ENCODE results near the gene MAP3K9. TPM values are rescaled to one million over a fixed set of nuclear protein-coding genes. Genes with fewer than 3 reads are reported as not detected.

Gene MAP3K9
- total and polyA plus RNA-seq, 9 of the 15 experiments (the other 6 are each of a cell fraction or from before 2014, with no cell fraction given): 0.03 to 0.60 (median 0.36) TPM

- TF ChIP-seq MAZ (CRISPR knock-in tag; conservative IDR thresholded peaks at IDR 0.05 in 1 of 2, IDR thresholded peaks at IDR 0.05 in 1 of 2): no peak
- TF ChIP-seq ZMIZ1 (IDR thresholded peaks at IDR 0.05; ENCODE audit: low read depth in 2 of 2, low read length in 2 of 2): no peak
- no peak for TF ChIP-seq GTF2A2 (tag; IDR thresholded peaks at IDR 0.05)
- no peak for TF ChIP-seq SETDB1 (IDR thresholded peaks at IDR 0.05; ENCODE audit: low read length)
- TF ChIP-seq MAFF (IDR thresholded peaks at IDR 0.05; ENCODE audit: low read length): no peak
- TF ChIP-seq ZNF644 (tag; IDR thresholded peaks at IDR 0.05; ENCODE audit: low read depth): no peak
Measured at GRCh38 chr14:70811050-70811449, 1.7 kb upstream of the MAP3K9 start (continued).

DNA sequence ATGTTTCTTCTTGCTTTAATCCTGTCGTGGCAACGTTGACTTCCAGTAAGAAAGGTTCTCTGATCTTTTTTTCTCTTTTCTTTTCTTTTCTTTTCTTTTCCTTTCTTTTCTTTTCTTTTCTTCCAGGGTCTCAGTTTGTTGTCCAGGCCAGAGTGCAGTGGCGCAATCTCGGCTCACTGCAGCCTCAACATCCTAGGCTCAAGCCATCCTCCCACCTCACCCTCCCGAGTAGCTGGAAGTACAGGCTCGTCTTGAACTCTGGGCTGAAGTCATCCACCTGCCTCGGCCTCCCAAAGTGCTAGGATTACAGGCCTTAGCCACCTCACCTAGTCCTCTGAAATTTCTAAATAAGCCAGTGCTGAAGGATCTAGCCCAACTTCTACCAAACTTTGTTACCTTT is 1.3 kb upstream of the MAP3K9 start:
- no TSS peak for BruUV-seq (replicated peaks)
- ChIA-PET POLR2A (interaction anchor here (0.5 to 0.7 kb wide), 2 partner anchors 30 to 102 kb away, joined by 3 to 5 read pairs; no protein-coding TSS in a partner anchor), CTCF (ENCODE audit: low intra/inter-chr PET ratio) (no interaction called here)
- Histone ChIP-seq H3K9me1 (ENCODE audit: control insufficient read depth, insufficient read depth, low read length) (no peaks in the 10 kb centered on the region), H3K27me3 (ENCODE audit: control insufficient read depth in 2 of 2, insufficient read depth in 2 of 2, low read length in 2 of 2) (no peaks in the 10 kb centered on the region), H2AFZ (ENCODE audit: low read depth, low read length) (peak overlapping the region; percentile 86; the same call in 1 of the 2 replicates), H4K20me1 (replicated peaks; ENCODE audit: control insufficient read depth, insufficient read depth, low read length) (no peaks in the 10 kb centered on the region), H3K4me2 (ENCODE audit: insufficient read depth, low read length) (peak overlapping the region; percentile 74; the same call in 1 of the 2 replicates), H3K4me3 (no peak overlapping the region), H3K27ac (ENCODE audit: extremely low read depth, low read depth, low read length) (no peak overlapping the region), H3K9ac (ENCODE audit: insufficient read depth in 1 of 2, low read depth in 2 of 2, low read length in 2 of 2) (no peak overlapping the region), H3K79me2 (ENCODE audit: control insufficient read depth, insufficient read depth, low read length) (no peaks in the 10 kb centered on the region), H3K36me3 (ENCODE audit: control insufficient read depth, insufficient read depth, low read length) (no peaks in the 10 kb centered on the region), H3K4me1 (replicated peaks in 1 of 2; ENCODE audit: control insufficient read depth in 2 of 2, insufficient read depth in 2 of 2, low read length in 2 of 2) (peaks cover 0 to 11% of the 10 kb centered on the region in 2 experiments; a peak in 2 of 5 replicates), H3K9me3 (replicated peaks; ENCODE audit: control insufficient read depth, insufficient read depth, low read depth, low read length) (no peaks in the 10 kb centered on the region)
- in situ Hi-C loops (cut with MboI): loop anchor here (10.0 kb wide), 1 partner anchor 164 kb away; no protein-coding TSS in a partner anchor
- WGBS (ENCODE audit: insufficient coverage, low coverage, missing lambda C conversion rate): 36% methylated on average over 5 of the region's 7 CpGs
- ATAC-seq (no peak), FAIRE-seq (no peak), DNase-seq (ENCODE audit: extremely low read depth in 1 of 4, low spot score in 3 of 4) (no peak)
- intact Hi-C loops (cut with micrococcal nuclease): no loop called here
- TF ChIP-seq BCL6 (CRISPR knock-in tag; IDR thresholded peaks at IDR 0.05) (no peak), ZNF76 (CRISPR knock-in tag; IDR thresholded peaks at IDR 0.05; ENCODE audit: borderline replicate concordance) (no peak), NRF1 (conservative IDR thresholded peaks at IDR 0.05 in 1 of 2, IDR thresholded peaks at IDR 0.05 in 1 of 2) (no peak), FOS (IDR thresholded peaks at IDR 0.05; ENCODE audit: extremely low read depth, insufficient read length) (no peak), SNIP1 (IDR thresholded peaks at IDR 0.05; ENCODE audit: low read depth) (no peak), CREM (IDR thresholded peaks at IDR 0.05; ENCODE audit: low read depth) (no peak), ZNF134 (CRISPR knock-in tag; conservative IDR thresholded peaks at IDR 0.05) (no peak), ZNF175 (CRISPR knock-in tag; IDR thresholded peaks at IDR 0.05; ENCODE audit: low read depth) (no peak), JUNB (CRISPR knock-in tag; conservative IDR thresholded peaks at IDR 0.05) (no peak), CHCHD3 (CRISPR knock-in tag; IDR thresholded peaks at IDR 0.05) (no peak), POLR2AphosphoS2 (IDR thresholded peaks at IDR 0.05; ENCODE audit: low read length) (no peak)
- TF ChIP-seq, protein P1, sequence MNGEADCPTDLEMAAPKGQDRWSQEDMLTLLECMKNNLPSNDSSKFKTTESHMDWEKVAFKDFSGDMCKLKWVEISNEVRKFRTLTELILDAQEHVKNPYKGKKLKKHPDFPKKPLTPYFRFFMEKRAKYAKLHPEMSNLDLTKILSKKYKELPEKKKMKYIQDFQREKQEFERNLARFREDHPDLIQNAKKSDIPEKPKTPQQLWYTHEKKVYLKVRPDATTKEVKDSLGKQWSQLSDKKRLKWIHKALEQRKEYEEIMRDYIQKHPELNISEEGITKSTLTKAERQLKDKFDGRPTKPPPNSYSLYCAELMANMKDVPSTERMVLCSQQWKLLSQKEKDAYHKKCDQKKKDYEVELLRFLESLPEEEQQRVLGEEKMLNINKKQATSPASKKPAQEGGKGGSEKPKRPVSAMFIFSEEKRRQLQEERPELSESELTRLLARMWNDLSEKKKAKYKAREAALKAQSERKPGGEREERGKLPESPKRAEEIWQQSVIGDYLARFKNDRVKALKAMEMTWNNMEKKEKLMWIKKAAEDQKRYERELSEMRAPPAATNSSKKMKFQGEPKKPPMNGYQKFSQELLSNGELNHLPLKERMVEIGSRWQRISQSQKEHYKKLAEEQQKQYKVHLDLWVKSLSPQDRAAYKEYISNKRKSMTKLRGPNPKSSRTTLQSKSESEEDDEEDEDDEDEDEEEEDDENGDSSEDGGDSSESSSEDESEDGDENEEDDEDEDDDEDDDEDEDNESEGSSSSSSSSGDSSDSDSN (IDR thresholded peaks at IDR 0.05; ENCODE audit: borderline replicate concordance in 1 of 2, low read depth in 2 of 2, low read length in 2 of 2): no peak
